ENCODE measurements around the gene APLF. TPM values are rescaled to one million over a fixed set of nuclear protein-coding genes. Genes with fewer than 3 reads are reported as not detected.

Gene APLF
- total and polyA plus RNA-seq, 2 donors from 2014 or later = 0.95 to 5.9 TPM

DNA sequence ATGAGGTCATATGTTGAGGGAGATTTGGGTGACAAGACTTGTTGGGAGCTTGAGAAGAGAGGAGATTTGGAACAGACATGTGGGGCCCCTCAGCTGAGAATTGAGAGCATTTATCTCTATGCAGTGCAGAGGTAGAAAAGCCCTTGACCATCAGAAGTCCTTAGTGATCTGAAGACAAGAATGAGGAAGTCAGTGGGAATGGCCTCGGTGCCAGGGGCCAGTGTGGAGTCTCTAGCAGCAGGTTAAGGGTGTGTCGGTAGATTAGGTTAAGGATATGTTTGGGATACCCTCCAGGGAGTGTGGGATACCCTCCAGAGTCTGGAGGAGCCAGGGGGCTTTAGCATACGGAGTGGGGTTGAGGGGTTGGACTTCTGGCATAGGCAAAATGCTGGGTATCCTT is 41.9 kb upstream of the APLF start:
- TF ChIP-seq CTCF (IDR thresholded peaks at IDR 0.05; ENCODE audit: borderline replicate concordance, extremely low read depth, insufficient read depth) = no peak
- no peak overlapping the region for H3K9ac ChIP-seq (ENCODE audit: low read length in 3 of 3)
- H3K27me3 ChIP-seq (ENCODE audit: control insufficient read depth, insufficient read depth, low read length) = no peaks in the 10 kb centered on the region
- no peaks in the 10 kb centered on the region for H3K36me3 ChIP-seq (ENCODE audit: control insufficient read depth in 2 of 3, insufficient read depth in 3 of 3, low read length in 3 of 3)
- intact Hi-C loops (cut with DNase I) = no loop called here
- no peak for FAIRE-seq
- H3K9me3 ChIP-seq (ENCODE audit: control insufficient read depth in 2 of 3, insufficient read depth in 1 of 3, low read length in 3 of 3) = no peaks in the 10 kb centered on the region
- DNase-seq = no peak
- no peaks in the 10 kb centered on the region for H3K4me1 ChIP-seq (ENCODE audit: control insufficient read depth in 2 of 3, insufficient read depth in 2 of 3, low read depth in 1 of 3, low read length in 3 of 3)
- no peak overlapping the region for H3K4me3 ChIP-seq (ENCODE audit: low read length in 3 of 3)
- H3K27ac ChIP-seq (ENCODE audit: low read depth in 2 of 2, low read length in 2 of 2) = no peak overlapping the region

GRCh38 chr2:68426446-68426845 is 40.9 kb upstream of the APLF start:
- TF ChIP-seq CTCF (IDR thresholded peaks at IDR 0.05; ENCODE audit: borderline replicate concordance, extremely low read depth, insufficient read depth) = no peak
- DNase-seq = no peak
- no peak overlapping the region for H3K4me3 ChIP-seq (ENCODE audit: low read length in 3 of 3)
- H3K36me3 ChIP-seq (ENCODE audit: control insufficient read depth in 2 of 3, insufficient read depth in 3 of 3, low read length in 3 of 3) = no peaks in the 10 kb centered on the region
- no peaks in the 10 kb centered on the region for H3K27me3 ChIP-seq (ENCODE audit: control insufficient read depth, insufficient read depth, low read length)
- no peak overlapping the region for H3K9ac ChIP-seq (ENCODE audit: low read length in 3 of 3)
- H3K9me3 ChIP-seq (ENCODE audit: control insufficient read depth in 2 of 3, insufficient read depth in 1 of 3, low read length in 3 of 3) = no peaks in the 10 kb centered on the region
- intact Hi-C loops (cut with DNase I) = no loop called here
- FAIRE-seq = no peak
- no peak overlapping the region for H3K27ac ChIP-seq (ENCODE audit: low read depth in 2 of 2, low read length in 2 of 2)
- no peaks in the 10 kb centered on the region for H3K4me1 ChIP-seq (ENCODE audit: control insufficient read depth in 2 of 3, insufficient read depth in 2 of 3, low read depth in 1 of 3, low read length in 3 of 3)

GRCh38 chr2:68426848-68427579 is 40.4 kb upstream of the APLF start:
- Histone ChIP-seq H3K27ac (ENCODE audit: low read depth in 2 of 2, low read length in 2 of 2) (no peak overlapping the region), H3K9me3 (ENCODE audit: control insufficient read depth in 2 of 3, insufficient read depth in 1 of 3, low read length in 3 of 3) (no peaks in the 10 kb centered on the region), H3K36me3 (ENCODE audit: control insufficient read depth in 2 of 3, insufficient read depth in 3 of 3, low read length in 3 of 3) (no peaks in the 10 kb centered on the region), H3K27me3 (ENCODE audit: control insufficient read depth, insufficient read depth, low read length) (no peaks in the 10 kb centered on the region), H3K4me1 (ENCODE audit: control insufficient read depth in 2 of 3, insufficient read depth in 2 of 3, low read depth in 1 of 3, low read length in 3 of 3) (no peaks in the 10 kb centered on the region), H3K9ac (ENCODE audit: low read length in 3 of 3) (no peak overlapping the region), H3K4me3 (ENCODE audit: low read length in 3 of 3) (no peak overlapping the region)
- TF ChIP-seq CTCF (IDR thresholded peaks at IDR 0.05; ENCODE audit: borderline replicate concordance, extremely low read depth, insufficient read depth) = no peak
- intact Hi-C loops (cut with DNase I) = no loop called here
- no peak for DNase-seq
- FAIRE-seq = no peak

DNA sequence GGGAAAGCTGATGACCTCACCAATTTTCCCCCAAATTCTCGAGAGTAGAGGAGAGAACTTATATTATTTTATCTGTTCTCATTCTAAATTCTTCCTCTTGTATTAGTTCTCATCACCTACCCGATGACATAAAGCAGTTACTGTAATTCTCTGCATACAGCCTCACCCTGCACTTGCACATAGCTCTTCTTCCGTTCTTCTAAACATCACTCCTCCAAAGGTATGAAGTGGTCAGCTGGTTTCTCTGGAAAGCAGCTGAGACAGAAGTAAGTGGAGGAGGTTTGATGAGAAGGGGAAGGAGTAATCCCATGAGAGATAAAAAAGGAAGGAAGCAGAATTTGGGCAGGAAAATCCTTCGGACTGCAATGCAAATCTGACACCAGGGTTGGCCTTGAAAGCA is 39.3 kb upstream of the APLF start:
- Histone ChIP-seq H3K36me3 (ENCODE audit: control insufficient read depth in 2 of 3, insufficient read depth in 3 of 3, low read length in 3 of 3) (no peaks in the 10 kb centered on the region), H3K9me3 (ENCODE audit: control insufficient read depth in 2 of 3, insufficient read depth in 1 of 3, low read length in 3 of 3) (no peaks in the 10 kb centered on the region), H3K27me3 (ENCODE audit: control insufficient read depth, insufficient read depth, low read length) (no peaks in the 10 kb centered on the region), H3K27ac (ENCODE audit: low read depth in 2 of 2, low read length in 2 of 2) (no peak overlapping the region), H3K4me3 (ENCODE audit: low read length in 3 of 3) (no peak overlapping the region), H3K4me1 (ENCODE audit: control insufficient read depth in 2 of 3, insufficient read depth in 2 of 3, low read depth in 1 of 3, low read length in 3 of 3) (no peaks in the 10 kb centered on the region), H3K9ac (ENCODE audit: low read length in 3 of 3) (no peak overlapping the region)
- no peak for DNase-seq
- intact Hi-C loops (cut with DNase I) = no loop called here
- FAIRE-seq = no peak
- TF ChIP-seq CTCF (IDR thresholded peaks at IDR 0.05; ENCODE audit: borderline replicate concordance, extremely low read depth, insufficient read depth) = no peak
